K562 (cell line): ENCODE measurements around the gene TRIM14.

Source experiments
- CBX2 ChIP-seq: fragments of 200-600 bp; sonication (generic); IDR thresholded peaks from one replicate; pipeline ENCODE4 v1.6.1; 2012; ENCODE audit warnings: mild to moderate bottlenecking, low read length, inconsistent platforms; ENCODE audit not compliant: insufficient read depth, poor library complexity, severe bottlenecking
- CTCF ChIP-seq, 3 experiments: IDR thresholded peaks in 2 of 3; conservative IDR thresholded peaks in 1 of 3; 2 replicates each; pipeline ENCODE4 v1.5.1; 2011 to 2012; ENCODE audit warnings: low read length in 3 of 3, mild to moderate bottlenecking in 3 of 3, control low read depth in 2 of 3, improper control_type of control experiment in 1 of 3, inconsistent platforms in 1 of 3, low read depth in 1 of 3, mixed read lengths in 1 of 3, moderate library complexity in 1 of 3; ENCODE audit not compliant: insufficient read depth in 2 of 3
- MAFF ChIP-seq: IDR thresholded peaks from 2 replicates; pipeline ENCODE4 v1.6.1; 2012; ENCODE audit warnings: low read length, improper control_type of control experiment
- MYC ChIP-seq, 2 experiments: fragments of 250-450 bp in 1 of 2; sonication (Bioruptor Pico) in 1 of 2; IDR thresholded peaks; 2 replicates each; pipeline versions ENCODE4 v1.5.1 to v1.6.1; 2012 to 2021; ENCODE audit warnings: low read depth in 2 of 2, borderline replicate concordance in 1 of 2, improper control_type of control experiment in 1 of 2, low read length in 1 of 2, mild to moderate bottlenecking in 1 of 2, moderate library complexity in 1 of 2
- POLR2A ChIP-seq: fragments of 450-650 bp; conservative IDR thresholded peaks from 2 replicates; pipeline ENCODE4 v1.6.1; 2016
- ZSCAN32 ChIP-seq: fragments of 450-650 bp; formaldehyde crosslinking; IDR thresholded peaks from 2 replicates; pipeline ENCODE4 v1.4.0; 2020; ENCODE audit warnings: mild to moderate bottlenecking, moderate library complexity

GRCh38 chr9:98127226-98127625 lies 8.2 kb upstream of the TRIM14 start:
- TF ChIP-seq ZSCAN32 (CRISPR knock-in tag) (no peak), POLR2A (no peak), MYC (IDR thresholded peaks at IDR 0.05; ENCODE audit: low read depth, low read length) (no peak), MYC (CRISPR knock-in tag; IDR thresholded peaks at IDR 0.05; ENCODE audit: borderline replicate concordance, low read depth) (no peak), MAFF (no peak), CTCF (IDR thresholded peaks at IDR 0.05 in 2 of 3, conservative IDR thresholded peaks at IDR 0.05 in 1 of 3; ENCODE audit: insufficient read depth in 2 of 3, low read depth in 1 of 3, low read length in 3 of 3) (no peak), CBX2 (no peak)
